Gastroesophageal sphincter (tissue), 3 donors: Measurements from ENCODE around the gene HLA-A.

Source experiments
- CTCF ChIP-seq, 4 experiments: fragments of 200-600 bp in 2 of 4; fragments of 450-650 bp in 2 of 4; sonication (generic) in 1 of 4; IDR thresholded peaks; one replicate each; pipeline ENCODE4 v1.5.1; 2017 to 2019; ENCODE audit warnings: antibody characterized with exemption in 4 of 4, mild to moderate bottlenecking in 2 of 4, moderate library complexity in 2 of 4
- POLR2A ChIP-seq, 2 donors: fragments of 450-650 bp; IDR thresholded peaks; one replicate each; pipeline ENCODE4 v1.6.1; 2017; ENCODE audit warnings: antibody characterized with exemption in 2 of 2, mild to moderate bottlenecking in 2 of 2, moderate library complexity in 1 of 2

- TF ChIP-seq CTCF (IDR thresholded peaks at IDR 0.05): no peak
- TF ChIP-seq POLR2A (IDR thresholded peaks at IDR 0.05): no peak
These were observed 17.6 kb upstream of the HLA-A start for GRCh38 chr6:29924731-29925130.
